ENCODE measurements around the gene ZNF195. TPM values are rescaled to one million over a fixed set of nuclear protein-coding genes. Genes with fewer than 3 reads are reported as not detected.
"Not testable (repeated sequence)": the region's sequence is repeated elsewhere in the genome, so short reads cannot be mapped to it uniquely, and the experiment has no call there.

The ZNF195 gene
- total and polyA plus RNA-seq, 2 of the 8 experiments (the other 6 are each of a cell fraction or from before 2014, with no cell fraction given), result 23.9 to 88.6 TPM

DNA sequence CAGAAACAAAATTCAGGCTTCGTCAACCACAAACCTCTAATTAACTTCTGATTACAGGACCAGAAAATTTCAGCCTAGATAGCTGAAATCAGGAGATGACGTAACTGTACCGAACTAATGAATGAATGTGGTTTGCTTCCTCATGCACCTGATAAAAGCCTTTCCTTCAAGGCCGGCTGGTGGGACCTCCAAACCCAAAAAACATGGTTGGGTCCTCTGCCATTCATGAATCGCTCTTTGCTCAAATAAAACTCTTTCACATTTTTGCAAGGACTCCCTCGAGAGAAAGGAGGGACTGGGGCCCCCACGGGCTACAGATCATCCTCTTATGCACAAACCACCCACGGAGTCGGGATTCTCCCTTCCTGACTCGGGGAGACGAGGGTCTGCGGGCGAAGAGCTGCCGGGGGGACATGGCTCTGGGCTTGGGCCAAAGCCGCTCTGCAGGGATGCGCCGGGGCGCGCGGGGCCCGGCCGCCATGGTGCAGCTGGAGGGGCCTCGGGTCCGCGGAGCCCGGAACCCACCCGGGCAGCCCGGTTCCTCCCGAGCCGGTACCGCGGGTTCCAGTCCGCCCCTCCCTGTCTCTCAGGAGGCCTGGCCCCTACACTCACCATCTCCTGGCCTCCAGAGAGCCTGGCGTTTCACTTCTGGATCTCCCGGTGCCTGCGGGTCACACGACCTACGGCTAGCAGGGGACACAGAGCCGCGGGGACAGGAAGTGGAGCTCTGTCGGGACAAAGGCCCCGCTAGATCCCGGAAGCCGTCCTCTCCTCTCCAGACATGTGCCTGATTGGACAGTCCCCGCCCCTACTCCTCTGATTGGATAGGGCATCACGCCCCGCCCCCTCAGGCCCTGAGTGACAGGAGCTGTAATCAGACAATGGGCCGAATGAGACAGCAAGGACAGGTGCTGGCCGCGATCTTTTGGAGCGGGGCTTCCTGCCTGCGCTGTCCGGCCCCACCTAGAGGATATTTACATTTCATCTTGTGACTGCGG is at the start of gene ZNF195 (continued):
- TF ChIP-seq CTCF (IDR thresholded peaks at IDR 0.05; ENCODE audit: control extremely low read depth in 1 of 3, insufficient read depth in 1 of 3, low read depth in 1 of 3, low read length in 3 of 3) (no peak), ASH2L (IDR thresholded peaks at IDR 0.05; ENCODE audit: low read length) (peak; percentile 86), TAF1 (IDR thresholded peaks at IDR 0.05; ENCODE audit: low read depth, low read length) (peak; percentile 96)

- H2BK5ac ChIP-seq (ENCODE audit: low read depth, low read length); POLR2A ChIA-PET (ENCODE audit: partially characterized antibody); H3K27ac ChIP-seq (ENCODE audit: low read depth, low read length): not testable (repeated sequence)
These were observed 49.1 kb upstream of the ZNF195 start for GRCh38 chr11:3428076-3428475.

More at GRCh38 chr11:3428076-3428475, 49.1 kb upstream of the ZNF195 start:
- H3K4me1 ChIP-seq (replicated peaks in 1 of 4; ENCODE audit: control insufficient read depth in 3 of 4, insufficient read depth in 4 of 4, low read length in 3 of 4); H3K79me2 ChIP-seq (ENCODE audit: control insufficient read depth in 1 of 2, insufficient read depth in 2 of 2, low read length in 2 of 2); H3K9ac ChIP-seq (replicated peaks in 1 of 4; ENCODE audit: extremely low read depth in 1 of 4, low read depth in 3 of 4, low read length in 3 of 4); FAIRE-seq; H3K9me3 ChIP-seq (ENCODE audit: insufficient read depth in 2 of 2, low read depth in 1 of 2, low read length in 1 of 2); H3K56ac ChIP-seq (replicated peaks; ENCODE audit: insufficient read length, low read depth, low read length); H2AFZ ChIP-seq (ENCODE audit: low read length); H4K5ac ChIP-seq (ENCODE audit: insufficient read length, low read depth, low read length); CTCF ChIA-PET (ENCODE audit: partially characterized antibody); H3K27me3 ChIP-seq (replicated peaks in 1 of 4; ENCODE audit: control insufficient read depth in 3 of 4, extremely low read depth in 1 of 4, insufficient read depth in 3 of 4, low read length in 3 of 4); H3K4ac ChIP-seq (replicated peaks; ENCODE audit: insufficient read length, low read depth, low read length); H2AK5ac ChIP-seq (ENCODE audit: low read depth, low read length); H3K23ac ChIP-seq (ENCODE audit: insufficient read length); H3K79me1 ChIP-seq (ENCODE audit: low read depth, low read length); H3K18ac ChIP-seq (ENCODE audit: extremely low read depth, low read length); H2BK120ac ChIP-seq (replicated peaks; ENCODE audit: low read depth, low read length); H3K14ac ChIP-seq (ENCODE audit: insufficient read length); H3K4me2 ChIP-seq (ENCODE audit: insufficient read depth in 1 of 2, low read depth in 2 of 2, low read length in 2 of 2); H3K36me3 ChIP-seq (ENCODE audit: control insufficient read depth in 2 of 4, insufficient read depth in 4 of 4, low read length in 3 of 4); DNase-seq (ENCODE audit: low read depth in 1 of 2, low spot score in 2 of 2); H2BK20ac ChIP-seq (ENCODE audit: low read length); H4K91ac ChIP-seq (replicated peaks; ENCODE audit: insufficient read length, low read length); H4K20me1 ChIP-seq (replicated peaks in 1 of 2; ENCODE audit: control insufficient read depth in 1 of 2, insufficient read depth in 2 of 2, low read length in 2 of 2); H3K4me3 ChIP-seq (ENCODE audit: extremely low read depth in 1 of 4, insufficient read depth in 2 of 4, low read depth in 3 of 4, low read length in 4 of 4); H2BK12ac ChIP-seq (ENCODE audit: low read depth, low read length); H3K23me2 ChIP-seq (ENCODE audit: low read depth, low read length); H2BK15ac ChIP-seq (ENCODE audit: low read length); H4K8ac ChIP-seq (ENCODE audit: extremely low read depth, insufficient read depth, low read length): not testable (repeated sequence)
- WGBS, 2 experiments (ENCODE audit: extremely low coverage in 1 of 2, insufficient coverage in 1 of 2, insufficient read length in 1 of 2, insufficient replicate concordance in 2 of 2, low coverage in 1 of 2, low lambda C conversion rate in 2 of 2, missing lambda C conversion rate in 1 of 2), result 94% methylated on average over 10 of the region's 10 CpGs; no CpG with 5 or more reads in 1 of the 2 experiments

Measured in H1 (cell line).